Stomach smooth muscle (tissue), 2 donors: Measurements from ENCODE around the gene FBXO33.

Source experiments
- H3K27ac ChIP-seq: one replicate; pipeline ENCODE4 v1.7.0; 2013; ENCODE audit warnings: mild to moderate bottlenecking, low read length, inconsistent platforms
- H3K27me3 ChIP-seq, 2 donors: one replicate each; pipeline ENCODE4 v1.7.0; 2013; ENCODE audit warnings: low read length in 2 of 2; ENCODE audit not compliant: insufficient read depth in 2 of 2, control insufficient read depth in 1 of 2
- H3K36me3 ChIP-seq, 2 donors: one replicate each; pipeline ENCODE4 v1.7.0; 2013; ENCODE audit warnings: low read length in 2 of 2; ENCODE audit not compliant: control insufficient read depth in 2 of 2, insufficient read depth in 2 of 2
- H3K4me1 ChIP-seq: one replicate; pipeline ENCODE4 v1.7.0; 2013; ENCODE audit warnings: low read length; ENCODE audit not compliant: control insufficient read depth, insufficient read depth
- H3K4me3 ChIP-seq, 2 donors: one replicate each; pipeline ENCODE4 v1.7.0; 2013; ENCODE audit warnings: low read length in 2 of 2
- H3K9ac ChIP-seq, 2 donors: one replicate each; pipeline ENCODE4 v1.7.0; 2013; ENCODE audit warnings: low read length in 2 of 2, mild to moderate bottlenecking in 1 of 2
- H3K9me3 ChIP-seq, 2 donors: one replicate each; pipeline ENCODE4 v1.7.0; 2013; ENCODE audit warnings: low read length in 2 of 2; ENCODE audit not compliant: control insufficient read depth in 2 of 2
- donor health status: healthy.
- donor health status: Pancreatic carcinoma.

Gene FBXO33

GRCh38 chr14:39431416-39432178 is 636 bp downstream of the FBXO33 start:
- Histone ChIP-seq H3K27me3 (no peaks in the 10 kb centered on the region), H3K9me3 (no peaks in the 10 kb centered on the region), H3K4me3 (peak overlapping the region; percentile 89 to 97), H3K27ac (peak overlapping the region; percentile 98), H3K4me1 (peaks cover 23% of the 10 kb centered on the region), H3K36me3 (no peaks in the 10 kb centered on the region), H3K9ac (peak overlapping the region; percentile 92 to 99)

GRCh38 chr14:39430762-39431415 is 1.3 kb downstream of the FBXO33 start:
- peaks cover 23% of the 10 kb centered on the region for H3K4me1 ChIP-seq
- H3K9ac ChIP-seq = peak overlapping the region; percentile 82 to 92
- peak overlapping the region; percentile 89 to 97 for H3K4me3 ChIP-seq

GRCh38 chr14:39428118-39428517 is 4.1 kb downstream of the FBXO33 start:
- Histone ChIP-seq H3K9me3 (no peaks in the 10 kb centered on the region), H3K4me1 (peaks cover 18% of the 10 kb centered on the region), H3K27me3 (no peaks in the 10 kb centered on the region), H3K4me3 (no peak overlapping the region), H3K36me3 (no peaks in the 10 kb centered on the region), H3K27ac (no peak overlapping the region), H3K9ac (no peak overlapping the region)

More at GRCh38 chr14:39430762-39431415, 1.3 kb downstream of the FBXO33 start:
- Histone ChIP-seq H3K27ac (peak overlapping the region; percentile 98), H3K27me3 (no peaks in the 10 kb centered on the region), H3K9me3 (no peaks in the 10 kb centered on the region), H3K36me3 (no peaks in the 10 kb centered on the region)

GRCh38 chr14:39426605-39427004 is 5.6 kb downstream of the FBXO33 start:
- Histone ChIP-seq H3K9ac (no peak overlapping the region), H3K36me3 (no peaks in the 10 kb centered on the region), H3K4me3 (no peak overlapping the region), H3K27ac (no peak overlapping the region), H3K4me1 (peaks cover 18% of the 10 kb centered on the region), H3K9me3 (no peaks in the 10 kb centered on the region), H3K27me3 (no peaks in the 10 kb centered on the region)

- Histone ChIP-seq H3K9ac (no peak overlapping the region), H3K4me3 (no peak overlapping the region), H3K27ac (no peak overlapping the region), H3K9me3 (no peaks in the 10 kb centered on the region), H3K27me3 (no peaks in the 10 kb centered on the region), H3K36me3 (no peaks in the 10 kb centered on the region), H3K4me1 (peaks cover 15% of the 10 kb centered on the region)
These were observed 6.3 kb downstream of the FBXO33 start for GRCh38 chr14:39425947-39426346.

GRCh38 chr14:39423793-39424192 is 8.4 kb downstream of the FBXO33 start:
- Histone ChIP-seq H3K9me3 (no peaks in the 10 kb centered on the region), H3K36me3 (no peaks in the 10 kb centered on the region), H3K4me1 (no peaks in the 10 kb centered on the region), H3K27ac (no peak overlapping the region), H3K27me3 (no peaks in the 10 kb centered on the region), H3K4me3 (no peak overlapping the region), H3K9ac (no peak overlapping the region)

GRCh38 chr14:39422243-39422642 is 10.0 kb downstream of the FBXO33 start:
- Histone ChIP-seq H3K4me1 (no peaks in the 10 kb centered on the region), H3K36me3 (no peaks in the 10 kb centered on the region), H3K4me3 (no peak overlapping the region), H3K9me3 (no peaks in the 10 kb centered on the region), H3K27me3 (no peaks in the 10 kb centered on the region), H3K27ac (no peak overlapping the region), H3K9ac (no peak overlapping the region)

- no peak overlapping the region for H3K27ac ChIP-seq
- no peak overlapping the region for H3K4me3 ChIP-seq
- no peak overlapping the region for H3K9ac ChIP-seq
- peaks cover 0 to 3% of the 10 kb centered on the region in 2 donors for H3K9me3 ChIP-seq
- H3K4me1 ChIP-seq = no peaks in the 10 kb centered on the region
- H3K36me3 ChIP-seq = no peaks in the 10 kb centered on the region
- no peaks in the 10 kb centered on the region for H3K27me3 ChIP-seq
These were observed 13.0 kb downstream of the FBXO33 start for GRCh38 chr14:39419272-39419671.

GRCh38 chr14:39417014-39417413 is 15.2 kb downstream of the FBXO33 start:
- peaks cover 0 to 3% of the 10 kb centered on the region in 2 donors for H3K9me3 ChIP-seq
- H3K4me3 ChIP-seq = no peak overlapping the region
- no peaks in the 10 kb centered on the region for H3K36me3 ChIP-seq

GRCh38 chr14:39416072-39416471 is 16.2 kb downstream of the FBXO33 start:
- no peaks in the 10 kb centered on the region for H3K4me1 ChIP-seq
- no peaks in the 10 kb centered on the region for H3K36me3 ChIP-seq
- H3K27me3 ChIP-seq = no peaks in the 10 kb centered on the region
- H3K27ac ChIP-seq = no peak overlapping the region
- H3K9ac ChIP-seq = no peak overlapping the region
- peaks cover 0 to 3% of the 10 kb centered on the region in 2 donors for H3K9me3 ChIP-seq
- H3K4me3 ChIP-seq = no peak overlapping the region

More at GRCh38 chr14:39417014-39417413, 15.2 kb downstream of the FBXO33 start:
- H3K27me3 ChIP-seq = no peaks in the 10 kb centered on the region
- no peak overlapping the region for H3K9ac ChIP-seq
- H3K27ac ChIP-seq = no peak overlapping the region
- no peaks in the 10 kb centered on the region for H3K4me1 ChIP-seq

- Histone ChIP-seq H3K4me3 (no peak overlapping the region), H3K27ac (no peak overlapping the region), H3K9me3 (no peaks in the 10 kb centered on the region), H3K9ac (no peak overlapping the region), H3K36me3 (no peaks in the 10 kb centered on the region), H3K4me1 (no peaks in the 10 kb centered on the region), H3K27me3 (no peaks in the 10 kb centered on the region)
These were observed 25.7 kb downstream of the FBXO33 start for GRCh38 chr14:39406560-39406959.
